Stimulated activated CD4-positive, alpha-beta T cell treated with anti-CD3 and anti-CD28 coated beads, Interleukin-1b, Interleukin-23, amount 100 ng/mL, for 24 hours (primary cell): ENCODE measurements around the gene CA10.

Experiments
- DNase-seq, 4 experiments: peaks; one replicate each; pipeline ENCODE4 v3.0.0-alpha.2; 2020; ENCODE audit warnings: low read depth in 4 of 4, low spot score in 1 of 4

CA10 gene

GRCh38 chr17:51687887-51688286 is 470.6 kb downstream of the CA10 start:
- DNase-seq: no peak

GRCh38 chr17:51685287-51685909 is 473.1 kb downstream of the CA10 start:
- no peak for DNase-seq

GRCh38 chr17:51684214-51684613 is 474.3 kb downstream of the CA10 start:
- no peak for DNase-seq

GRCh38 chr17:51683291-51683690 is 475.2 kb downstream of the CA10 start:
- no peak for DNase-seq

GRCh38 chr17:51682115-51682514 is 476.4 kb downstream of the CA10 start:
- no peak for DNase-seq

GRCh38 chr17:51677875-51678274 is 480.6 kb downstream of the CA10 start:
- DNase-seq: no peak

GRCh38 chr17:51676691-51677487 is 481.6 kb downstream of the CA10 start:
- DNase-seq: no peak

GRCh38 chr17:51674579-51675255 is 483.8 kb downstream of the CA10 start:
- no peak for DNase-seq

- DNase-seq: no peak
Measured at GRCh38 chr17:51673070-51673469, 485.4 kb downstream of the CA10 start.

GRCh38 chr17:51672065-51672464 is 486.4 kb downstream of the CA10 start:
- no peak for DNase-seq

- no peak for DNase-seq
Measured at GRCh38 chr17:51670899-51671298, 487.6 kb downstream of the CA10 start.

GRCh38 chr17:51668963-51669246 is 489.6 kb downstream of the CA10 start:
- DNase-seq: no peak

- no peak for DNase-seq
Measured at GRCh38 chr17:51668155-51668962, 490.2 kb downstream of the CA10 start.

- DNase-seq: no peak
Measured at GRCh38 chr17:51667706-51668083, 490.8 kb downstream of the CA10 start.

GRCh38 chr17:51666971-51667705 is 491.4 kb downstream of the CA10 start:
- no peak for DNase-seq

GRCh38 chr17:51662204-51663056 is 496.1 kb downstream of the CA10 start:
- DNase-seq: no peak

- DNase-seq: no peak
Measured at GRCh38 chr17:51661403-51661802, 497.1 kb downstream of the CA10 start.

GRCh38 chr17:51660266-51660665 is 498.2 kb downstream of the CA10 start:
- no peak for DNase-seq

- DNase-seq: no peak
Measured at GRCh38 chr17:51657224-51657623, 501.3 kb downstream of the CA10 start.

- DNase-seq: no peak
Measured at GRCh38 chr17:51653878-51654277, 504.6 kb downstream of the CA10 start.
